Aorta (tissue), 5 donors: ENCODE measurements around the gene TRRAP. TPM values are rescaled to one million over a fixed set of nuclear protein-coding genes. Genes with fewer than 3 reads are reported as not detected.

ENCODE experiments used
- ATAC-seq: fragments of 200-7000 bp; cut with Tn5 transposase; one replicate; pipeline ENCODE4 v1.9.1; 2022; ENCODE audit warnings: moderate library complexity; ENCODE audit not compliant: low FRiP score
- DNase-seq, 2 donors: peaks; one replicate each; pipeline ENCODE4 v3.0.0-alpha.2; 2020
- H3K27ac ChIP-seq, 2 donors: one replicate each; pipeline ENCODE4 v1.5.1; 2013; ENCODE audit warnings: low read length in 2 of 2, mild to moderate bottlenecking in 2 of 2, moderate library complexity in 2 of 2, control low read depth in 1 of 2, inconsistent platforms in 1 of 2, low read depth in 1 of 2
- H3K27me3 ChIP-seq, 2 donors: one replicate each; pipeline ENCODE4 v1.6.1; 2013; ENCODE audit warnings: control low read depth in 1 of 2, low read length in 1 of 2, mild to moderate bottlenecking in 1 of 2, moderate library complexity in 1 of 2; ENCODE audit not compliant: insufficient read depth in 2 of 2, control insufficient read depth in 1 of 2
- H3K36me3 ChIP-seq, 2 donors: one replicate each; pipeline ENCODE4 v1.6.1; 2013; ENCODE audit warnings: control low read depth in 1 of 2, low read length in 1 of 2, mild to moderate bottlenecking in 1 of 2; ENCODE audit not compliant: insufficient read depth in 2 of 2, control insufficient read depth in 1 of 2
- H3K4me1 ChIP-seq, 2 donors: one replicate each; pipeline ENCODE4 v1.6.1; 2013; ENCODE audit warnings: low read length in 2 of 2, control low read depth in 1 of 2, mild to moderate bottlenecking in 1 of 2, moderate library complexity in 1 of 2; ENCODE audit not compliant: insufficient read depth in 2 of 2, control insufficient read depth in 1 of 2
- H3K4me3 ChIP-seq, 2 donors: one replicate each; pipeline ENCODE4 v1.5.1; 2013; ENCODE audit warnings: low read length in 2 of 2, control low read depth in 1 of 2, mild to moderate bottlenecking in 1 of 2
- H3K9me3 ChIP-seq: one replicate; pipeline ENCODE4 v1.6.1; 2013; ENCODE audit warnings: mild to moderate bottlenecking, low read length; ENCODE audit not compliant: control insufficient read depth
- WGBS, 2 donors: extraction: QIAGEN DNeasy Blood & Tissue Kit; methylation state at CpG; one replicate each; pipeline ENCODE4 v1.1.7; 2013; 5-methylcytosine and 5-hydroxymethylcytosine counted together
- intact Hi-C, 2 donors: fragments of 100-400 bp; cut with DNase I; formaldehyde crosslinking; loops; one replicate each; pipeline versions ENCODE4 v1.14.2 to v1.15.0; 2022
- polyA plus RNA-seq, 2 donors: library from polyadenylated mRNA; stranded (reverse); fragments of 200-250 nt; gene quantifications; one replicate each; pipeline ENCODE4 v1.2.3, GENCODE V29; 2013
- total RNA-seq, 2 donors: library from RNA; stranded (reverse); fragmentation: NEBNext Ultra II Directional; extraction: Animal tissue kit (Norgen Biotek cat#: 25700); gene quantifications; one replicate each; pipeline ENCODE4 v1.2.1, GENCODE V29; 2021
- donor health status: healthy with polysubstance abuse.
- donor health status: Bipolar disorder and iron deficiency.
- donor health status: DM: no; HTN: no; CAD: no.
- donor health status: DM: no; HTN: no; CAD: no.
- donor health status: DM: yes; HTN: yes; CAD: no.

TRRAP gene
- total and polyA plus RNA-seq, 4 donors: 2.4 to 41.9 (median 23.2) TPM

DNA sequence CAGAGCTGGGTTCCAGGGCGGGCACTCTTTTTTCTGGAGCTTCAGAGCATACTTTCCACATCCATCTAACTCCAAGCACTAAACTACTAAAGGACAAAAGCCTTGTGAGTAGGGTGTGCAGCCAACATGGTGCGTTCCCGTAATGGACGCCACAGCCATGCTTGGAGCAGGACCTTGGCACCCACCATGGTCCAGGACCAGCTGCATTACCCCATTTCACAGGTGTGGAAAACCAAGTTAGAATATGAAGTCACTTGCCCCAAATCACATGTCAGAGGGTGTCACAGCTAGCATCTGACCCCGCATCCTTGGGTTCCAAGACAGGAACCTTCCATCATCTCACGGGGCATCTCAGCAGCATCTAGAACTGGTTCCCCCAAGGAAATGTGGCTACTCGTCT lies 153.2 kb downstream of the TRRAP start:
- intact Hi-C loops: loop anchor here in 1 of 2 donors (10.0 kb wide), 1 partner anchor 373 kb away; the partner anchor contains the start of genes BUD31 and PDAP1
- 81 to 82% methylated on average over 7 of the region's 7 CpGs for WGBS, 2 donors
- H3K4me3 ChIP-seq: no peak overlapping the region

GRCh38 chr7:99032928-99033327 lies 154.6 kb downstream of the TRRAP start:
- H3K36me3 ChIP-seq: peaks cover 0 to 17% of the 10 kb centered on the region in 2 donors
- no peaks in the 10 kb centered on the region for H3K9me3 ChIP-seq
- no peak for ATAC-seq
- DNase-seq: peak in 1 of 2 donors; percentile 41
- intact Hi-C loops: loop anchor here in 1 of 2 donors (10.0 kb wide), 1 partner anchor 372 kb away; the partner anchor contains the start of genes BUD31 and PDAP1
- H3K27ac ChIP-seq: peak overlapping the region in 1 of 2 donors; percentile 23
- 82 to 84% methylated on average over 15 of the region's 15 CpGs for WGBS, 2 donors
- no peaks in the 10 kb centered on the region for H3K27me3 ChIP-seq
- no peak overlapping the region for H3K4me3 ChIP-seq
- H3K4me1 ChIP-seq: peaks cover 0 to 4% of the 10 kb centered on the region in 2 donors

More for the DNA sequence above, 153.2 kb downstream of the TRRAP start:
- no peaks in the 10 kb centered on the region for H3K27me3 ChIP-seq
- no peaks in the 10 kb centered on the region for H3K9me3 ChIP-seq
- peak in 1 of 2 donors; percentile 35 for DNase-seq
- H3K36me3 ChIP-seq: peaks cover 0 to 12% of the 10 kb centered on the region in 2 donors
- peaks cover 0 to 4% of the 10 kb centered on the region in 2 donors for H3K4me1 ChIP-seq
- peak overlapping the region; percentile 68 to 78 for H3K27ac ChIP-seq
- ATAC-seq: no peak

GRCh38 chr7:99033765-99034164 lies 155.4 kb downstream of the TRRAP start:
- intact Hi-C loops: loop anchor here in 1 of 2 donors (10.0 kb wide), 1 partner anchor 371 kb away; the partner anchor contains the start of genes BUD31 and PDAP1
- Histone ChIP-seq H3K4me3 (no peak overlapping the region), H3K9me3 (no peaks in the 10 kb centered on the region), H3K4me1 (peaks cover 0 to 4% of the 10 kb centered on the region in 2 donors), H3K27me3 (no peaks in the 10 kb centered on the region), H3K27ac (peak overlapping the region in 1 of 2 donors; percentile 36), H3K36me3 (peaks cover 0 to 21% of the 10 kb centered on the region in 2 donors)
- DNase-seq (peak in 1 of 2 donors; percentile 21), ATAC-seq (no peak)
- 54 to 75% methylated on average over 4 of the region's 4 CpGs for WGBS, 2 donors

- Histone ChIP-seq H3K4me1 (peaks cover 0 to 4% of the 10 kb centered on the region in 2 donors), H3K36me3 (peaks cover 0 to 19% of the 10 kb centered on the region in 2 donors), H3K9me3 (no peaks in the 10 kb centered on the region), H3K27me3 (no peaks in the 10 kb centered on the region), H3K4me3 (no peak overlapping the region), H3K27ac (no peak overlapping the region)
- 88 to 90% methylated on average over 30 of the region's 30 CpGs for WGBS, 2 donors
- ATAC-seq: no peak
- peak in 1 of 2 donors; percentile 20 for DNase-seq
- intact Hi-C loops: loop anchor here in 1 of 2 donors (10.0 kb wide), 1 partner anchor 370 kb away; the partner anchor contains the start of genes BUD31 and PDAP1
Measured at GRCh38 chr7:99034932-99035722, 156.8 kb downstream of the TRRAP start.

DNA sequence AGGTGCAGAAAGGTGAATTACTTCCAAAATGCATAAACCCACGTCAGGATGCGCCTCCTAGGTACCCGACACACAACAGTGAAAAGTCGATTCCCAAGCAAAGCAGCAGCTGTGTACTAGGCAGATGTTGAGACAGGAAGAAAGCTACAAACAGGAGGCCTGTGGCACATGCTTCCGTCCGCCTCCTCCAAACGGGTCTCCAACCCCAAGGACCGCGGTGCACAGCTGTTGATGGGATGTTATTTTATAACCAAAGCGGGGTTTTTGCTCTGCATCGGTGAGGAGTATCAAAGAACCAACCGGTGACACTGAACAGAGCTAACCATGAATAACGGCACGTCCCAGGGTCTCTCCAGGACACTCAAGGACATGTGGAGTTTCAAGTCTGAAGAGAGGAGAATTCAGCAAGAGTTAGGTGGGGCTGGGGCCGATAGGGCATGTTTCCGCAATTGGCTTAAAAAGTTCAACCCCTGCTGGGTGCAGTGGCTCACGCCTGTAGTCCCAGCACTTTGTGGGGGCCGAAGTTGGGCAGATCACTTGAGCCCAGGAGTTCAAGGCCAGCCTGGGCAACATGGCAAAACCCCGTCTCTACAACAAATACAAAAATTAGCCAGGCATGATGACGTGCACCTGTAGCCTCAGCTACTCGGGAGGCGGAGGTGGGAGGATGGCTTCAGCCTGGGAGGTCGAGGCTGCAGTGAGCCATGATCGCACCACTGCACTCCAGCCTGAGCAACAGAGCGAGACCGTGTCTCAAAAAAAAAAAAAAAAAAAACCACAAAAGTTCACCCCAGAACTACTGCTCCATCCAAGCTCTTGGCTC lies 157.6 kb downstream of the TRRAP start:
- Histone ChIP-seq H3K36me3 (peaks cover 0 to 19% of the 10 kb centered on the region in 2 donors), H3K27me3 (no peaks in the 10 kb centered on the region), H3K4me1 (no peaks in the 10 kb centered on the region), H3K9me3 (no peaks in the 10 kb centered on the region), H3K27ac (peak overlapping the region in 1 of 2 donors; percentile 2), H3K4me3 (no peak overlapping the region)
- intact Hi-C loops: loop anchor here in 1 of 2 donors (10.0 kb wide), 1 partner anchor 369 kb away; the partner anchor contains the start of genes BUD31 and PDAP1
- 75 to 76% methylated on average over 25 to 26 of the region's 26 CpGs for WGBS, 2 donors
- DNase-seq (no peak), ATAC-seq (no peak)

DNA sequence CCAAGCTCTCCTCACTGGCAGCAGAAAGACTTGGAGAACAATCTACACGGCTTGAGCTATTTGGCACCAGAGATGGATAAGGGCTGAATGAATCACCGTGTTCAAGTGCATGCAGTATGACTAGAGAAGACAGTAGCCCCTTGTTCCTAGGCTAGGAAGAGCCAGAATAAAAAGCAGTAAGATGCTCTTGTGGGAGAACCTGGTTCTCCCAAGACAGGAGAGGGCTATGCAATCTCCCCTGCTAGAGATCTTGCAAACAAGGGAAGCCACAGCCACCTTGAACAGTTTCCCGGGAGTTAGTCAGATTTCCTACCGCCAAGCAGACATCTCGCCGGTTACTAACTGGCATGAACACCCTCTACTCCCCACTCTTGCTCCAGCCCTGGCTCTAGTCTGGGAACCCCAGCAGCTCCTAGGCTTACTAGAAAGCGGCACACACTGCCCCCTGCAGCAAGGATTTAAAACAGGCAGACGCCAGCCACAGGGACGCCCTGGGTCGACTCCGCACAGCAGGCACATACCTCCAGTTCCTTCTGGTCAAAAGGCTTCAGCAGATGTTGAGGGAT lies 158.3 kb downstream of the TRRAP start:
- 26 to 31% methylated on average over 11 of the region's 11 CpGs for WGBS, 2 donors
- peak overlapping the region in 1 of 2 donors; percentile 37 for H3K27ac ChIP-seq
- H3K4me3 ChIP-seq: no peak overlapping the region
- no peaks in the 10 kb centered on the region for H3K27me3 ChIP-seq
- H3K4me1 ChIP-seq: no peaks in the 10 kb centered on the region
- H3K36me3 ChIP-seq: peaks cover 0 to 19% of the 10 kb centered on the region in 2 donors
- intact Hi-C loops: loop anchor here in 1 of 2 donors (10.0 kb wide), 1 partner anchor 368 kb away; the partner anchor contains the start of genes BUD31 and PDAP1
- ATAC-seq (peak; percentile 74), DNase-seq (peak in 1 of 2 donors; percentile 71)
- no peaks in the 10 kb centered on the region for H3K9me3 ChIP-seq

DNA sequence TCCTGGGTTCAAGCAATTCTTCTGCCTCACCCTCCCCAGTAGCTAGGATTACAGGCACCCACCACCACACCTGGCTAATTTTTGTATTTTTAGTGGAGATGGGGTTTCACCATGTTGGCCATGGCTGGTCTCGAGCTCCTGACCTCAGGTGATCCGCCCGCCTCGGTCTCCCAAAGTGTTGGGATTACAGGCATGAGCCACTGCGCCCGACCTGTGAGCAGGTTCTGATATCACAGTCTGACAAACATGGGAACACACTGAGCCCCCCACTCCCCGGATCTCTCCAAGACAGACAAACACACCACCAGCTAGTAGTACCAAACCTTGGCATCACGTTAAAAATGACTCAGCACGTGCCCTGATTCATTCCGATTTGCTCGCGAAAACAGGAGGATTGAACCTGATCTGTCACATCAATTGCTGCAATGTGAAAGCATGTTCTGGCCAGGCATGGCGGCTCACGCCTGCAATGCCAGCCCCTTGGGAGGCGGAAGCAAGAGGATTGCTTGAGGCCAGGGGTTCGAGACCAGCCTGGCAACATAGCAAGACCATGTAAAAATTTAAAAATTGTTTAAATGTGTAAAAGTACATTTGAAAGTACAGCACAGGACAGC lies 159.1 kb downstream of the TRRAP start:
- ATAC-seq (no peak), DNase-seq (no peak)
- Histone ChIP-seq H3K27ac (no peak overlapping the region), H3K36me3 (peaks cover 0 to 19% of the 10 kb centered on the region in 2 donors), H3K4me3 (no peak overlapping the region), H3K9me3 (no peaks in the 10 kb centered on the region), H3K4me1 (no peaks in the 10 kb centered on the region), H3K27me3 (no peaks in the 10 kb centered on the region)
- 82% methylated on average over 16 of the region's 16 CpGs for WGBS, 2 donors
- intact Hi-C loops: loop anchor here in 1 of 2 donors (10.0 kb wide), 1 partner anchor 367 kb away; the partner anchor contains the start of genes BUD31 and PDAP1
